ENCODE results near the gene PLOD1.

PLOD1 gene

DNA sequence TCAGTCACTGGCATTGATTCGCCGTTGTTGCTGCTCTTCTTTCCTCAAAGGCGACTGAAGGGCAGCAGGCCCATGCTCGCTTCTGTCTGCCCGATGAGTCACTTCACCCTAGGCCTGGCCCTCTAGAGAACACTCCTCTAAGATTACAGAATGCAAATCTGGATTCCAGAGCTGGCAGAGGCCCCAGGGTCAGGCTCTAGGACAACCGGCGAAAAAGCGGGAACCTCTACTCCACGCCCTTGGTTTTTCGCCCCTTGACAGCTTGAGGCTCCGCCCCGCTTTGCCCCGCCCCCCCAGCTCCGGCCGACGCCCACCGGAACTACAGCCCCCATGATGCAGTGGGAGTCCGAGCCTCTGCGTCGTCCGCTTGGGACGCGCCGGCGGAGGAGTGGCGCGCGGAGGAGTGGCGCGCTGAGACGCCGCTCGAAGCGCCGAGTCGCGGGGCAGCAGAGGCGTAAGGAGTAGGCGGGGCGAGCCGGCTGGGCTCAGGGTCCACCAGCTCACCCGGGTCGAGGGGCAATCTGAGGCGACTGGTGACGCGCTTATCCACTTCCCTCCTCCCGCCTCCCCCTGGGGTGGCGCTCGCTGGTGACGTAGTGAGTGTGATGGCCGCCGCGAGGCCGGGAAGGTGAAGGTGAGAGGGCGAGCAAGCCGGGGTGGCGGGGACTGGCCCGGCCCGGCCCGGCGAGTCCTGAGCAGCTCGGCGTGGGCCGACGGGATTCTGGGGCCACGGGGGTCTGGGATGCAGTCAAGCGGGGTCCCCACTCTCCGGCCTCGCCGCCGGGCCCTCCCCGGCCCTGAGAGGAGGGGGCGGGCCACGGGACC, 45.5 kb downstream of the PLOD1 start, which contains the start of gene MFN2:
Gene MFN2, plus strand, starts transcription at position 594 of the 825 bp plus-strand sequence. CDS start 8,725 bp downstream, outside the sequence.
- DNase-seq: peak; percentile 95

GRCh38 chr1:11980676-11980972, 46.1 kb downstream of the PLOD1 start:
- DNase-seq: no peak

DNA sequence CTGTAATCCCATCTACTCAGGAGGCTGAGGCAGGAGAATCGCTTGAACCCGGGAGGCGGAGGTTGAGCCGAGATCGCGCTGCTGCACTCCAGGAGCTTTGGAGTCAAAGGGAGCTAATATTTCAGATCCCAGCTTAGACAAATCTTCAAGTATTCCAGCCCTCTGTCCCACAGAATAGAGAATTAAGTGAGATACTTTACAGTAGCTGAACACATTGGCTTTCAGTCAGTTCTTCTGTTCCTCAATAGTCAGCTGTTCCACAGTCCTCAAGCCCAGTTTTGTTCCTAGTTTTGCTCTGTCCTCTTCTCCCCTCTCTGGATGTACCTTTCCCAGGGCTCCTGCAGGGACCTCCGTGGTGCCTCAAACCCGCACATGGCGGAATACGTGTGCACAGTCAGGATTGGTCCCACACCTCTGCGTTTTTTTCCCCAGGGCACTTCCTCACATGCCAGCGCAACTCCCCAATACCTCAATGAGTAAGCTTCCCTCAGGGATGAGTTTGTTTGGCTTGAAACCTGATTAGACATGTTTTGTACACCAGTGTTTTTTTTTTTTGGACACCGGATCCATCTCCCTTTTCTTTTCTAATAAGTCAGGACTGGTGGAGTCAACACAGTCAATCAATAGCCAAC, 47.0 kb downstream of the PLOD1 start:
- DNase-seq: no peak

DNA sequence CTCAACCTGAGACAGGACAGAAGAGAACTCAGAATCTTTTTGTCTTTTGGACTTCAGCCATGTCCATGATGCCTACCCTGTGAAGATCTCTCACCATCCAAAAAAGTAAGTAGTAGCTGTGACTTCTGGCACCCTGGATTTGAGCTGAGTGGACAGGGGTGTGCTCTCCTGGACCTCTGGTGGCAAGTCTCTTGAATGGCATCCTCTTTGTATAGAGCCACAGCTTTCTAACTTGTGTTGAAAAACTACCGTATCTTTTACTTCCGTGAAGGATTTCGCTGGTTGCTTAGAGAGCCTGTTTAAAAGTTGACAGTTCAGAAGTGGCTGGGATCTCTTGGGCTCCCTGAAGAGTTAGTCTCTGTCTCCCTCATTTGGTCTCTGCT, 47.5 kb downstream of the PLOD1 start:
- no peak for DNase-seq

- DNase-seq: no peak
These were observed 49.6 kb downstream of the PLOD1 start for GRCh38 chr1:11984121-11984520.

GRCh38 chr1:11984576-11984975, 50.1 kb downstream of the PLOD1 start:
- DNase-seq: no peak

GRCh38 chr1:11985171-11985570, 50.7 kb downstream of the PLOD1 start:
- DNase-seq: no peak

DNA sequence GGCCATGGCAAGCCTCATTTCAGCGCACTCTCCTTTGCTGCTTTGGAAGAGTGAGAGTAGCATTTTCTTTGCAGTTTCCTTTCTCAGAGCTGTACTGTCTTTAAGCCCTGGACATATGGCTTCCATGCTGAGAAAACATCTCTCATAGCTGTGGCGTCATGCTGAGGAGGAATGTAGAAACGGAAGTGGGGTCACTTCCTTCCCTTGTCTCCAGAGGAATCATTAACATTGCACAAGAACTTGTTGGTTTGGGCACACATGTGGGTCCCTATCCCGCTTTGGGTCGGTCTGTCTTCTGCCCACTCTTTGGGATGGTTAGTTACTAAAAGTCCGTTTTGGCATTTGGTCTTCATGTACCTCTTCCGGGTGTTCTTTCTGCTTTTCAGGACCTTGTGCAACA, 51.3 kb downstream of the PLOD1 start:
- no peak for DNase-seq

DNA sequence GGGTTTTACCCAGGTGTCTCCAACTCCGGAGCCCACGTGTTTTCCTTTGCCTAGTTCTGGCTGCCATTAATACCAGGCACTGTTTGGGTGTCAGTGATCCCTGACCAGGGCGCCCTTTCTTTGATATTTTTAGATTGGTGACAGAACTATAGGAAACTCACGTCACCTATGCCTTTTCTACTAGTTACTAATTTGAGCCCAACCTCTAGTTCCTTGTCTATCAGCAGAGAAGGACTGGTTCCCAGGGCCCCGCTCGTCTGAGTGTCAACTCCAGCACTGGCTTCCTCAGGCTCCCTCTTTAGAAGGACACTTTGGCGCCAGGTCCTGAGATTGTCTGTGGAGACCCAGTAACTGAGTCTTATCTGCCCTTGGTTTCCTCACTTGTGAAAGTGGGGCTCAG, 55.2 kb downstream of the PLOD1 start:
- no peak for DNase-seq

- no peak for DNase-seq
These were observed 56.0 kb downstream of the PLOD1 start for GRCh38 chr1:11990303-11991032.

DNA sequence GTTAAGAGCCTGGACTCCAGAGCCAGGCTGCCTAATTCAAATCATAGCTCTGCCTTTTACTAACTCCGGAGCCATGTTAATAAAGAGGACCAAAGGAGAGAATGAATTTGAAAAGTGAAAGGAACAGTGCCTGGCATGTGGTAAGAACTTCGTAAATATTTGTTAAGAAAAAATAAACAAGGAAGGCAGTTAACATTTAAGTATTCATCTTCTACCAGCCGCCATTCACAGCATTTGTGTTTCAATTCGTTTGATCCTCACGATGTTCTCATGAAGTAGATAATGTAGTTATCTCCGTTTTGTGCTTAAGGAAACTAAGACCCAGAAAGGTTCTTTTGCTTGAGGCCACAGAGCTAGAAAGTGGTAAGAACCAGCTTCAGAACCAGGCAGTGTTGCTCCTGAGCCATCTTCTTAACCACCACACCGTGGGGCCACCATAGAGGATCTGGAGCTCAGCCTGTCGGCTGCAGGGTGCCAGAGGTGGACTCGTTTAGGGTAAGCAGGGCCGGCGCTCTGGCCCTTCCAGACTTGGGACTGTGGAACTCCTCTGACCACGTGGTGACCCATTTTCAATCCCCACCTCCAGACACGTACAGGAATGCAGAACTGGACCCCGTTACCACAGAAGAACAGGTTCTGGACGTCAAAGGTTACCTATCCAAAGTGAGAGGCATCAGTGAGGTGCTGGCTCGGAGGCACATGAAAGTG, 57.6 kb downstream of the PLOD1 start:
- no peak for DNase-seq

- no peak for DNase-seq
These were observed 62.7 kb downstream of the PLOD1 start for GRCh38 chr1:11997081-11997850.

DNA sequence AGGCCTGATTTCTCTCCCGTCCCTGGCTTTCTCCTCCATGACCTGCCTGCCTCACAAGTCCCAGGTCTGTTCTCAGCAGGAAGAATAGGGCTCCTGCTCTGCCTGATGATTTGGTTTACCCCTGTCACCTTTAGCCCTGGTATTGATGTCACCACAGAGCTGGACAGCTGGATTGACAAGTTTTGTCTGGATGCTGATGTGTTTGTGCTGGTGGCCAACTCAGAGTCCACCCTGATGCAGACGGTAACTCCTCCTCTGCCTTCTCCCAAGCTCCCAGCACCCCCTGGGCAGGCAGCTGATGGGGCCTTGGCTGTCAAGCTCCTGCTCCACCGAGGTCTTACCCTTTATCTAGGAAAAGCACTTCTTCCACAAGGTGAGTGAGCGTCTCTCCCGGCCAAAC, 64.1 kb downstream of the PLOD1 start:
- no peak for DNase-seq

DNA sequence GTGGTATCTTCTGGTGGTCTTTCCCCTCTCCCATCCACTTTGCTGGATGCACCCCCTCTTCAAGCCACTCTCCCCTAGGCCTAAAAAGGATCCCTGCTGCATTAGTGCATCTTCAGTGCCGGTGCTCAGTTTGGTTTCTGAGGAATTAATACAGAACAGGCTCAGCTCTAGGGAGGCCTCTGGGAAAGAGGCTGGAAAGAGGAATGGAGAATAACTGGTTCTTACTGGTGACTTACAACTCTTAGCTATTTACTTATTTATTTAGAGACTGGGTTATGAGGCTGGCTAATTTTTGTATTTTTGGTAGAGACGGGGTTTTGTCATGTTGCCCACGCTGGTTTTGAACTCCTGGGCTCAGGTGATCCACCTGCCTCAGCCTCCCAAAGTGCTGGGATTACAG, 64.7 kb downstream of the PLOD1 start:
- DNase-seq: no peak

DNA sequence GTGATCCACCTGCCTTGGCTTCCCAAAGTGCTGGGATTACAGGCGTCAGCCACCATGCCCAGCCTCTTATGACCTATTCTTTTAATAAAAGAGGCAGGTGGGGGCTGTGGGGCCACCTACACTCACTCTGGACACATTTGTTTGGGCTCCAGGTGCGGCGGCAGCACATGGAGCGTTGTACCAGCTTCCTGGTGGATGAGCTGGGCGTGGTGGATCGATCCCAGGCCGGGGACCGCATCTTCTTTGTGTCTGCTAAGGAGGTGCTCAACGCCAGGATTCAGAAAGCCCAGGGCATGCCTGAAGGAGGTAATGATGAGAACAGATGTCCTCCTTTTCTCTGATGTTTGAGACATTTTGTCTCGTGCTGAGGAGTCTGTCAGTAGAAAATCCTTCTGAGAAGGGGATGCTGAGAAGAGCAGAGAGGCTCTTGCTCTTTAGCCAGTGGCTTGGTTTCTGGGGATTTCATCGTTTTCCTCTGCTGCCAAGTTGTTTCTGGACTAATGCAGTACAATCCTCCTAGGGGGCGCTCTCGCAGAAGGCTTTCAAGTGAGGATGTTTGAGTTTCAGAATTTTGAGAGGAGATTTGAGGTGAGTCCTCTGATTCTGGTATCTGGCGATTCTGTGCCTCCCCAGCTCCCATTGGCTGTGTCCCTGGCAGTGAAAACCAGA, 66.9 kb downstream of the PLOD1 start:
- peak; percentile 50 for DNase-seq

- DNase-seq: no peak
These were observed 67.5 kb downstream of the PLOD1 start for GRCh38 chr1:12001996-12002493.

DNA sequence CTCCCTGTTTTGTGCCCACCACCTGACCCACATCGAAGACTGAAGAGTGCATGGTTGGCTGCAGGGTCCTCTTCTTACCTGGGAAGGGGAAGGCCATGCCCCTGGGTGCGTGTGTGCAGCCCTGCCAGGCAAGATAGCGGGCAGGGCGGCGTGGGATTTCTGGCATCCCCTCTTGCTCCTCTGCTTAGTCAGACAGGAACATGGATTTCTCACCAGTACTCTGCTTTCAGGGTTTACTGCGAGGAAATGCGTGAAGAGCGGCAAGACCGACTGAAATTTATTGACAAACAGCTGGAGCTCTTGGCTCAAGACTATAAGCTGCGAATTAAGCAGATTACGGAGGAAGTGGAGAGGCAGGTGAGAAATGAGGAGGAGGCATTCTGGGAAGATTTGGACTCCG, 69.2 kb downstream of the PLOD1 start:
- no peak for DNase-seq

DNA sequence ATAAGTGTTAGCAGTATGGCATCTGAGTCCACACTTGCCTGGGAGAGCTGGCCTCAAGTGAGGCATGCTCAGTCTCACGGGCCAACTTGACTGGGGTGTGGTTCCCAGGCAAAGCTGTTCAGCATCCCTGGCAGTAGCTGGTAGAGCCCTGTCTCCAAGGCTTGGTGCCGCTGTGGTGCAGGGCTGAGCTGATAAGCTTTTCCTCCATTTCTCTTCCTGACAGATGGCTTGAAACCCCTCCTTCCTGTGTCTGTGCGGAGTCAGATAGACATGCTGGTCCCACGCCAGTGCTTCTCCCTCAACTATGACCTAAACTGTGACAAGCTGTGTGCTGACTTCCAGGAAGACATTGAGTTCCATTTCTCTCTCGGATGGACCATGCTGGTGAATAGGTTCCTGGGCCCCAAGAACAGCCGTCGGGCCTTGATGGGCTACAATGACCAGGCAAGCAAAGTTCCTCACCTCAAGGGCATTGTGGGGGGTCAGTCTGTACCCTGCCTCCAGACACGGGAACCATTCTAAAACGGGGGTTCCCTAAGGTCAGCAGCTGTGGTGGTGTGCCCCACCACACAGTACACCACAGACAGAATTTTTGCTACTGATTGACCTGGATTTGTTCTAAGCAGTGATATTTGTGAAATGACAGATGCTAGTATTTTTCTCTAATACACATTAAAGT, 71.1 kb downstream of the PLOD1 start:
- DNase-seq: no peak

DNA sequence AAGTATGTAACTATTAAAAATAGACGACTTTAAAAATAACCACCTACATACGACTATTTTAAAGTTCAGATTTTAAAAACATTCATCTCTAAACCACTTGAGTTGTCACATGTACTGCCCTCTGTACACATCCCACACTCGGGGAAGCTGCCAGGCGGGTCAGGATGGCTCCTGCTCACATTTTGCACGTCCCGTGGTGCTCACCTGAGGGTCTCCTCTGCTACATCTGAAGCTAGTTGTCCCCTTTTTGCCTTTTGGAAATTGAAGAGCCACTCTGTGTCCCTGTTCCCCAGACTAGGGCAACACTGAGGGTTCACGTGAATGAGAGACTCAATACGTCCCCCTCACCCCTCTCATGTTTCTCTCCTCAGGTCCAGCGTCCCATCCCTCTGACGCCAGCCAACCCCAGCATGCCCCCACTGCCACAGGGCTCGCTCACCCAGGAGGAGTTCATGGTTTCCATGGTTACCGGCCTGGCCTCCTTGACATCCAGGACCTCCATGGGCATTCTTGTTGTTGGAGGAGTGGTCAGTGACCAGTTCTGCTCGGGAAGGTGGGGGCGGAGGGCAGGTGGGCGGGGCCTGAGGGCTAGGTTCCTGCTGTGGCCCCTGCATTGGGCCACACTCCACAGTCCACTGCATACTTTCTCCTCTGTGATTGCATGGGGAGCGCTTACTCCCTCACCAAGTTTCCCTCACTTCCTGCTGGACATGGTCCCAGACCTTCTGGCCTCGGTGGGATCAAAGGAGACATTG, 71.8 kb downstream of the PLOD1 start:
- DNase-seq: no peak

- no peak for DNase-seq
These were observed 72.7 kb downstream of the PLOD1 start for GRCh38 chr1:12007204-12007603.

Data from CD4-positive, alpha-beta T cell treated with Interleukin-17A for 4 hours (primary cell).